Fibroblast of villous mesenchyme (primary cell): ENCODE results near the gene CANT1. TPM values are rescaled to one million over a fixed set of nuclear protein-coding genes. Genes with fewer than 3 reads are reported as not detected.
"Not testable (repeated sequence)": the region's sequence is repeated elsewhere in the genome, so short reads cannot be mapped to it uniquely, and the experiment has no call there.

Experiments
- DNase-seq: peaks from one replicate; pipeline ENCODE4 v3.0.0-alpha.2; 2010; ENCODE audit warnings: low read depth
- H3K4me3 ChIP-seq: 2 replicates; pipeline ENCODE4 v1.5.1; 2011; ENCODE audit warnings: low read depth, mild to moderate bottlenecking, low read length
- CTCF ChIP-seq: IDR thresholded peaks from 2 replicates; pipeline ENCODE4 v1.5.1; 2012; ENCODE audit warnings: low read depth, mild to moderate bottlenecking, low read length; ENCODE audit not compliant: insufficient read depth
- total RNA-seq: library from RNA; depleted of rRNA; stranded (reverse); fragments of >200 nt; gene quantifications from 2 replicates; pipeline ENCODE4 v1.2.3, GENCODE V29; 2012

CANT1 gene
- total RNA-seq, 1 donor, result 63.9 TPM

- DNase-seq, result peak; percentile 42
- TF ChIP-seq CTCF, result no peak
- H3K4me3 ChIP-seq, result no peak overlapping the region
These were observed 13.0 kb upstream of the CANT1 start for GRCh38 chr17:79022507-79022991.

DNA sequence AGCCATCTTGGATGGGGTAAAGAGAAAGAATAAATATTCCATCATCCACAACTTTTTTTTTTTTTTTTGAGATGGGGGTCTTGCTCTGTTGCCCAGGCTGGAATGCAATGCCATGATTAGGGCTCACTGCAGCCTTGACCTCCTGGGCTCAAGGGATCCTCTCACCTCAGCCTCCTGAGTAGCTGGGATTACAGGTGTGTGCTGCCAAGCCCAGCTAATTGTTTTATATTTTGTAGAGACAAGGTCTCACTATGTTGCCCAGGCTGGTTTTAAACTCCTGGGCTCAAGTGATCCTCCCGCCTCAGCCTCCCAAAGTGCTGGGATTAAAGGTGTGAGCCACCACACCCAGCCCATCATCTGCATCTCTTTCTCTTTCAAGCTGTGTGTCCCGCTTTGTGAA lies 12.4 kb upstream of the CANT1 start:
- H3K4me3 ChIP-seq, DNase-seq: not testable (repeated sequence)

- peak; percentile 47 for DNase-seq
- TF ChIP-seq CTCF, result no peak
- no peak overlapping the region for H3K4me3 ChIP-seq
These were observed 11.2 kb upstream of the CANT1 start for GRCh38 chr17:79020631-79021301.

- TF ChIP-seq CTCF, result peak; percentile 78
- peak; percentile 89 for DNase-seq
- no peak overlapping the region for H3K4me3 ChIP-seq
These were observed 10.3 kb upstream of the CANT1 start for GRCh38 chr17:79019632-79020584.

- no peak for DNase-seq
- H3K4me3 ChIP-seq, result no peak overlapping the region
- TF ChIP-seq CTCF, result no peak
These were observed 9.7 kb upstream of the CANT1 start for GRCh38 chr17:79019261-79019631.

DNA sequence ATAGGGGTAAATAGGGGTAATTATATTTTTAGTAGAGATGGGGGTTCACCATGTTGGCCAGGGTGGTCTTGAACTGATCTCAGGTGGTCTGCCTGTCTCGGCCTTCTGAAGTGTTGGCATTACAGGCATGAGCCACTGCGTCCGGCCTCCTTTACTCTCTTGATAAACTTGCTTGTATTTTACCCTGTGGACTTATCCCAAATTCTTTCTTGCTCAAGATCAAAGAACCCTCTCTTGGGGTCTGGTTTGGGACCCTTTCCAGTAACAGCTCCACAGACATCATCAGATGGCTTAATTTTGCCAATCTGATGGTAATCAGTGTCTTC lies 8.8 kb upstream of the CANT1 start:
- no peak overlapping the region for H3K4me3 ChIP-seq
- DNase-seq, result no peak
- TF ChIP-seq CTCF, result no peak
